Measurements from ENCODE around the gene ACOT9.
A peak's percentile ranks its signal among the peaks of the same experiment; 100 is the strongest.
"Not testable (repeated sequence)": the region's sequence is repeated elsewhere in the genome, so short reads cannot be mapped to it uniquely, and the experiment has no call there.

Gene ACOT9, protein sequence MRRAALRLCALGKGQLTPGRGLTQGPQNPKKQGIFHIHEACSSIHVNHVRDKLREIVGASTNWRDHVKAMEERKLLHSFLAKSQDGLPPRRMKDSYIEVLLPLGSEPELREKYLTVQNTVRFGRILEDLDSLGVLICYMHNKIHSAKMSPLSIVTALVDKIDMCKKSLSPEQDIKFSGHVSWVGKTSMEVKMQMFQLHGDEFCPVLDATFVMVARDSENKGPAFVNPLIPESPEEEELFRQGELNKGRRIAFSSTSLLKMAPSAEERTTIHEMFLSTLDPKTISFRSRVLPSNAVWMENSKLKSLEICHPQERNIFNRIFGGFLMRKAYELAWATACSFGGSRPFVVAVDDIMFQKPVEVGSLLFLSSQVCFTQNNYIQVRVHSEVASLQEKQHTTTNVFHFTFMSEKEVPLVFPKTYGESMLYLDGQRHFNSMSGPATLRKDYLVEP

DNA sequence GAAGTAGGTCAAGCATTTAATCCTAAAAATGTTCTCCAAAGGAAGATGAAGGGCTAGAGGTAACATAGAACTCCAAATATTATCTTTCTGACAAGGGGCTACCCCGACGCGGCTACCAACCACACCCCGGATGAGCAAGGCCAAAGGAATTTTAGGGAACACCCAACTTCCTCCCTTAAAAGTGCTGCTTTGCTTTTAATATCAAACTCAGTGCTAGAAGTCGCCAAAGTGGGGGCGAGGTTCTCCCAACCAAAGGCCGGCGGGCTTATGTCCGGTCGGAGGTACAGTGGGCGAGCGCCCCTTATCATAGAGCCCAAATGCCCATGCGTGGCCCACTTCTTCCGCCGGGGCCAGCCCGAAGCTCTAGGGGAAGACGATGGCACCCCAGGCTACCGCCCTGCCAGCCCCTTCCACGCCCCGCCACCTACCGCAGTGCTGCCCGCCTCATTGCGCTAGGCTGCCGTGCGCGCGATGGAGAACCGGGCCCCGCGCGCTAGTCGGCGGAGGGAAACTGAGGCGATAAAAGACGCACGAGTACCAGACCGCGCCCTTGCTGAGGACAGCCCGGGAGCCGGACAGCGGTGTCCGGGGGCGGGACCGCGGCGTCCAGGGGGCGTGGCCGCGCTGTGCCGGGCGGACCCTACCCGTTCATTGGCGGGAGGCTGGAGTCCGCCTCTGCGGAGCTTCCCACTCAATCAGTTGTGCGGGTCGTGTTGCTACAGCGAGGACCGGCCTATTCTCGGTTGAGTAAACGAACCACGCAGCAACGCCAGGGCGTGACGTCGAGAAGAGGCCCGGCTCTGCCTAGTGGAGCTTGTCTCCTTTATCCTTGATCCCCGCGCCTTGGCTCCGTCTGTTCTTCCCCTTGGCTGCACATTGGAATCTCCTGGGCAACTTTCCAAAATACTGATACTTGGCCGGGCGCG is at the start of gene ACOT9:
Gene ACOT9 (minus strand): TSS at position 580 of the 926 bp plus-strand sequence. CDS start 132 bp downstream, at position 448.
- DNase-seq: peak; percentile 91

- no peak for DNase-seq
Observed at GRCh38 chrX:23790155-23790497, 47.0 kb upstream of the ACOT9 start.

- no peak for DNase-seq
Observed at GRCh38 chrX:23789386-23790154, 46.5 kb upstream of the ACOT9 start.

- DNase-seq: no peak
Observed at GRCh38 chrX:23788946-23789345, 45.9 kb upstream of the ACOT9 start.

DNA sequence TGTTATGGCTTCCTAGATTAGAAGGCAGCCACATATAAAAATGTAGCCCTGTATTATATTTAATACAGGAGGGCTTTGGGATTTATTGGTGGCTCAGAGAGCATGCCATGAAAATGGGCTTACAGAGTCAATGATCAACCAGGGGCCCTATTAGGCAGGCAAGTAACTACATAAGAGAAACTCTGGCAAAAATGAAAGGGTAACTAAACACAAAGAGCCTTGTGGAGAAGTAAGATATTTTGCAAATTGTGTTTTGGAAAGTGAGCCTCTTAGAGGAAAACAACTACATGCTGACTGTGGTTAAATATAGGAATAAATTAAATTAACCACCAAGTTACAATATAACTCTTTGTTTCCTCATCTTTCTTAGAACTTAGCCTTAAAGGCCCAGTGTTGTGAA is 45.4 kb upstream of the ACOT9 start:
- no peak for DNase-seq

- no peak for DNase-seq
Observed at GRCh38 chrX:23787745-23788118, 44.7 kb upstream of the ACOT9 start.

DNA sequence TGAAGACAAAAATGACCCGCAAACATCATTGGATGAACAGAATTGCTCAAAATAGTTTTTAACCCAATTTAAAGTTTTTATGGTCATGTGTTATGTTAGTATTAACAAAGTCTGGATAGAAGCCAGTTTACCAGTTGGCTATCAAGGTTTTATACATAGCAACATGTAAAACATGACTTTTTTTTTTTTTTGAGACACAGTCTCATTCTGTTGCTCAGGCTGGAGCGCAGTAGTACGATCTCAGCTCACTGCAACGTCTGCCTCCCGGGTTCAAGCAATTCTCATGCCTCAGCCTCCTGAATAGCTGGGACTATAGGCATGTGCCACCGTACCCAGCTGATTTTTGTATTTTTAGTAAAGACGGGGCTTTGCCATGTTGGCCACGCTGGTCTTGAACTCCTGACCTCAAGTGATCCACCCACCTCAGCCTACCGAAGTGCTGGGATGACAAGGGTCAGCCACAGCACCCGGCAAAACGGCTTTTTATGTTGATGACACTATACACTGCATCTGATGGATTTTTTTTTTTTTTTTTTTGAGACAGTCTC is 43.3 kb upstream of the ACOT9 start:
- no peak for DNase-seq

DNA sequence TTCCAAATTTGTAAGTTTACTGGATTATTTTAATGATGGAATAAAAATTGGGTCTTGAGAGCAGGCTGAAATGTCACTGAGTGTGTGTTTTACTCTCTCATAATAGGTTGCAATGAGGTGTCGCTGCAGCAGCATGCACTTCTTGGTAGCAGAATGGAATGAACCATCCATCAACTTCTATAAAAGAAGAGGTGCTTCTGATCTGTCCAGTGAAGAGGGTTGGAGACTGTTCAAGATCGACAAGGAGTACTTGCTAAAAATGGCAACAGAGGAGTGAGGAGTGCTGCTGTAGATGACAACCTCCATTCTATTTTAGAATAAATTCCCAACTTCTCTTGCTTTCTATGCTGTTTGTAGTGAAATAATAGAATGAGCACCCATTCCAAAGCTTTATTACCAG is 42.5 kb upstream of the ACOT9 start:
- no peak for DNase-seq

DNA sequence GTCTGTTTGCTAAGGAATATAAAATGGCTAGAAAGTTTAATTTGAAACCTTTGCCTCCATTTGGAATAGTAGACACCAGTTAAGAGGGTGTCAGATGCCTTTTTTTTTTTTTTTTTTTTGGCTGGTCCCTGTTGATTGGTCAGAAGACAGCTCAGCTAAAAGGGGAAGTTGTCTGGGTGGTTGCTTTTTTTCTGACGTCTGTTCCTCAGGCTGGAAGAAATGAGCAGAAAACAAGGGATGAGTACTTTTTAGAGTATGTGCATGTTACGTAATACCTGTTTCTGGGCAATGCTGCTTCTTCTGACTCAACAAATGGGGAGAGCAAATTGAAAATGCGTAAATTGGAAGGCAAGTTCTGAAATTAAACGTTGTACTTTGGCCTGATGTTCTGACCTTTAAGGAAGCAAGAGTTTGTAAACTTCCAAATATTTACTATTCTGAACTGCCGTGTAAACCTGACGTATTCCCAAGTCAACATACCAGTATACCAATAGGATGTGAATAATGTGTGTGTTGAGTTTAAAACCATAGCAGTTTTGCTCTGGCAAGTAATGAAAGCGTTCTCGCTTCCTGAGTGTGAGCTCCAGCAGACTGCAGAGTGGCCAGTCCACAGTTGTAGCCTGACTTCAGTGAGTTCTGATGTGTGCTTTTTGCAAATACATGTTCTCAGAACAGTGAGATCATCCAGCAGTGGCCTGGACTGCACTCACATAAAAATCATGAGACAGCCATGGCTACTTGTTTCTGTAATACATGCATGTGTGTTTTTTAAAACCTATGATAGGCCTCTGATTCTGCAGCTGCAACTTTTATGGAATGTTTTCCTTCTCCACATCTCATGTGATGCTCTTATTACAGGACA is 41.6 kb upstream of the ACOT9 start:
- peak; percentile 24 for DNase-seq

GRCh38 chrX:23783589-23784469 is 40.8 kb upstream of the ACOT9 start:
- DNase-seq: peak; percentile 6

DNA sequence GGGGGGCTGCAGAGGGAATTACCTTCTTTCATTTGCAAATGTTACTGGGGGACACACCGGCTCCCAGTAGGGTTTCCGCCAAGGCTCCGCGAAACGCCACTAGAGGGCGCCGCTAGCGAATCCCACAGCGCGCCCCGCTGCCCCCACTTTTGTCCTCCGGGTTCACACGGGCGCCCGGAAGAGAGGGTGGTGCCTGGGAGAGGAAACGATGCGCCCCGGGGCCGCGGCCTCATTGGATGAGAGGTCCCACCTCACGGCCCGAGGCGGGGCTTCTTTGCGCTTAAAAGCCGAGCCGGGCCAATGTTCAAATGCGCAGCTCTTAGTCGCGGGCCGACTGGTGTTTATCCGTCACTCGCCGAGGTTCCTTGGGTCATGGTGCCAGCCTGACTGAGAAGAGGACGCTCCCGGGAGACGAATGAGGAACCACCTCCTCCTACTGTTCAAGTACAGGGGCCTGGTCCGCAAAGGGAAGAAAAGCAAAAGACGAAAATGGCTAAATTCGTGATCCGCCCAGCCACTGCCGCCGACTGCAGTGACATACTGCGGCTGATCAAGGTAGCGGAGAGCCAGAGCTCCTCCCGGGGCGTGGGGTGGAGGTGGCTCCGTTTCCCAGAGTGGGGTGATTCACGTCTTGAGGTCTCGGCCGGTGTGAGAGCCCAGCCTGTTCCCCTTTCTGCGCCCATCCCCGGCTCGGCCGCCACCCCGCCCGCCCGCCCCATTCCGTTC is 40.0 kb upstream of the ACOT9 start, which contains the start of gene SAT1:
Gene SAT1 (plus strand): TSS at position 311 of the 726 bp plus-strand sequence. CDS start 179 bp downstream, at position 490.
- DNase-seq: peak; percentile 98

DNA sequence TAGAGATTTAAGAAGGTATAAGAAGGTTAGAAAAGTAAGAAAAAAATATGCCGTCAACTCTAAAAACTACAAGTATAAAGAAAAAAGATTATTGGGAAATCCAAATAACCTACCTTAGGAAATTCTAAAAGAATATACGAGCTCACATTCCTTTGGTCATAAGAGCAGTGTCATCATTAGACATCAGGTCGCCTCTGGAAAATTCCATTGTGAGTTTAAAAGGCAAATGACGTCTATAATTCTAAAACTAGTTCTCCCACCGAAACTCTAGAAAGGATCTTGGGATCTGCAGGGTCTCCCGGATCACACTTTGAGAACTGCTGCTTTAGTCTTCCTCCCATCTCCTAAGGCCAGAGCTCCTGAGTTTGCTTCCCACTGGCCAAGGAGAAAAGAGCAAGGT is 39.4 kb upstream of the ACOT9 start:
- DNase-seq: no peak

DNA sequence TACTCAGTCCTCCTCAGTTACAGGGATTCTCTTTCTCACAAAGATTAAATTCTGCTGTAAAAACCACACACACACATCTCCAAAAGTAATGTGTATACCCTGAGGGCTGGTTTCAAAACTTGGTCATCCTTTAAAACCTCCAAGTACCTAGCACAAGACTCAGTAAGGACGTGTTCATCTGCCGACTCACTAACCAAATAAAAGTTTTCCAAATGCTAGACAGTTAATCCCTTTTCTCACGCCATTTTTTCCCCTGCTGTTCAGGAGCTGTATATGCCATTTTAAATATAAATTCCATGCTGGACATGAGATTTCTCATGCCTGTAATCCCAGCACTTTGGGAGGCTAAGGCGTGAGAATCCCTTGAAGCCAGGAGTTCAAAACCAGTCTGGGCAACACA is 35.9 kb upstream of the ACOT9 start:
- DNase-seq: no peak

DNA sequence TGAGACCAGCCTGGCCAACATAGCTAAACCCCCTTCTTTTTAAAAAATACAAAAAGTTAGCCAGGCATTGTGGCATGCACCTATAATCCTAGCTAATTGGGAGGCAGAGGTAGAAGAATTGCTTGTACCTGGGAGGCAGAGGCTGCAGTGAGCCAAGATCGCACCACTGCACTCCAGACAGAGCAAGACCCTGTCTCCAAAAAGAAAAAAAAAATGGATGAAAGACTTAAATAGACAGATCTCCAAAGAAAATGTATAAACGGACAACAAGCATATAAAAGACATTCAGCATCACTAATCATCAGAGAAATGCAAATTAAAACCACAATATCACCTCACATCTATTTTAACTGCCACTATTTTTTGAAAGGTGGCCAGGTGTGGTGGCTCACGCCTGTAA is 33.3 kb upstream of the ACOT9 start:
- no peak for DNase-seq

- peak; percentile 77 for DNase-seq
Observed at GRCh38 chrX:23773601-23774175, 30.6 kb upstream of the ACOT9 start.

DNA sequence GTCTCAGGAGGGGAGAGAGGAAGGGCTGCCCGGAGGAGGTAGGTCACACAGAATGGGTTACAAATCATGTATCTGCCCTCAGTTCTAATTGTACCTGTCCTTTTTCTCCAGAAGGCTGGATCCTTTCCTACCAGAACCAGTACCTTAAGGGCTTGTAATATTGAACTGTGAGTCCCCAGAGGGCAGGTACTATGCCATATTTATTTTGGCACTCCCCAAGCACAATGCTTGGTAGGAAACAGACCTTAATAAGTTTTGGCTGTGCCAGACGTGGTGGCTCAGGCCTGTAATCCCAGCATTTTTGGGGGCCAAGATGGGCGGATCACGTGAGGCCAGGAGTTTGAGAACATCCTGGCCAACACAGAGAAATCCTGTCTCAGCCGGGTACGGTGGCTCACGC is 28.0 kb upstream of the ACOT9 start:
- not testable (repeated sequence) for DNase-seq

GRCh38 chrX:23770142-23770541 is 27.1 kb upstream of the ACOT9 start:
- DNase-seq: no peak

DNA sequence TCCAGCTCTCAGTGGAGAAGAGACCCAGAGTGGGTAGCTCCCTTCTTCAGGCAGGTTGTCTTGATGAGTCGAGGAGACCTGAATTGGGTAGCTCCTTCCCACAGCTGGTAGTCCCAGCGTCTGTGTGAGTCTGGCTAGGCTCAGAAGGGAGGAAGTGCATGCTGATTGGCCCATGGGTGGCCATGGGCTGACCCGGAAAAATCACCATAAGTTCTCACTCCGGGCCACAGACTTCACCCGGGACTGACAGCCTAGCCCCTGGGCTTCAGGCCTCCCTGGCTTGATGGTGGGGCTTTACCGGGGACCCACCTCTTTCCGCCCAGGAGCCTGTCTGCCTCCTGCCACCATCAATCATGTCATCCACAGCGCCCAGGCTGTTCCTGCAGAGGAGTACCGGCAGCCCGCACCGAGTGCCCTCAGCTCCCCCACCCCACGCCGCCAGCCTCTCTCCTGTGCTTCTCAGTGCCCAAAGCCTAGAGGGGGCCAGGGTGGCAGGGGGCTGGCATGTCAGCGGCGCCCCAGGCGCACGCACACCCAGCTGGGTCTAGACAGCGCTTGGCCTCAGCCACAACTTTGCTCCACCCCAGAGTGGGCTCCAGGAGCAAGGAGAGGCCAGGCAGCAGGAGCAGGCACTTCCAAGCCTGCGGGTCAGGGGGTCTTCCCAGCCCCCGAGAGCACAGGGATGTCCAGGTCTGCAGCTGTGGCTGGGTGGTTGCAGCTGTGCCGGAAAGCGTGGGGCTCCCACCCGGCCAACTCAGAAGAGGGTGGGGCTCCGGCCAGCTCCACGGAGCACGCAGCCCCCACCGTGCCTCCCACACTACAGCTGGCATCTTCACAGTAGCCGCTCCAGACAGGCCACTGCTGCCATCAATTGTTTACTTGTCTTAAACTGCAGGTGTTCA is 23.8 kb upstream of the ACOT9 start:
- DNase-seq: no peak

Data from RPMI8226 (cell line).